Activated CD4-positive, alpha-beta T cell treated with anti-CD3 and anti-CD28 coated beads, Interleukin-2, amount 50 U/mL, for 48 hours (primary cell): ENCODE results near the gene PER3.

Experiments
- DNase-seq, 2 experiments: peaks; one replicate each; pipeline ENCODE4 v3.0.0-alpha.2; 2020

PER3 gene

DNA sequence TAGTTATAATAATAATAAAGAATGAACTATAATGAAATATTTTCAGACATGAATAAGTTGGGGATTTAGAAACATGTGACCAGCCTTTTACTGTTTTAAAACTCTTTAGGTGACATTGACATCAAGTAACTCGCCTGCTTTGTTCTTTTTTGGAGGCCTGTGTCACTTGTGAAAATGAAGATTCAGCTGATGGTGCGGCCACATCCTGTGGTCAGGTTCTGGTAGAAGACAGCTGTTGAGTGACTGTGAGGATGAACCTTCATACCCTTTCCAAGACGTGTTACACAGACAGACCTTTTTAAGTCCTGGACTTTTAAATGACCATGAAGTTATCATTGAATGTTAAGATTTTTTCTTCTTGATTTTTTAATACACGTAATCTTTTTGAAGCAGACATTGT, 58.4 kb downstream of the PER3 start:
- DNase-seq, result no peak

DNA sequence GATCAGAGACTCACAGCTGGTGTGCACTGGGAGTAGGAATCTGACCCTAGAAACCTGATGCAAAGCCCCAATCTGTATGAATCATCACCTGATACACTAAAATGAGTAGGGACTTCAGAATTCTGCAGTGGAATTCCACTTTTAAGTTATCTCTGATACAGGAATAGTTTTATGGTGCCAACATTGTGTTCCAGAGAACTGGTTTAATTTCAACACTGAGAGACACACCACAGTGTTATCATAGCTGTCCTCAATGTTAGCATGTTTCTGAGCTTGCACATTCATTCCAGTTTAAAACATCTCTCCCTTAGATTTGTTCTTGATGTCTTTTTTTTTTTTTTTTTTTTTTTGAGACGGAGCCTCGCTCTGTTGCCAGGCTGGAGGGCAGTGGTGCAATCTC, 61.7 kb downstream of the PER3 start:
- no peak for DNase-seq

- no peak for DNase-seq
Observed at GRCh38 chr1:7846656-7847055, 62.6 kb downstream of the PER3 start.

DNA sequence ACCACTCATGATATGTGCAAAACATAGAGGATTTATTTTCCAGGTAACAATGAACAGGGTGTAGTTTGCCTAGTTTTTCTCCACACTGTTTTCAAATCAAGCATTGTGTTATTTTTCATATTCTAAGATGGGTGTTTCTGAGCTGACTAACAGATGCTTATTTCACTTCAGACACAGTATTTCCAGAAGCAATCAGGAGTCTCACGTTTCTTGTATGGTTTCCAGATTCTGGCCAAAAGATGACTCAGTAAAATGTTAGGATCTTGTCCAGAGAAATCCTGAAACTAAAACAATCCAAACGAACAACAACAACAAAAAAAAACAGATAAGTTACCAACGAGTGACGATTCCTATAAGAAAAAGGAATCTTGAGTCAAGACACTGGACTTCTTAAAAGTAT, 63.5 kb downstream of the PER3 start:
- DNase-seq, result no peak

DNA sequence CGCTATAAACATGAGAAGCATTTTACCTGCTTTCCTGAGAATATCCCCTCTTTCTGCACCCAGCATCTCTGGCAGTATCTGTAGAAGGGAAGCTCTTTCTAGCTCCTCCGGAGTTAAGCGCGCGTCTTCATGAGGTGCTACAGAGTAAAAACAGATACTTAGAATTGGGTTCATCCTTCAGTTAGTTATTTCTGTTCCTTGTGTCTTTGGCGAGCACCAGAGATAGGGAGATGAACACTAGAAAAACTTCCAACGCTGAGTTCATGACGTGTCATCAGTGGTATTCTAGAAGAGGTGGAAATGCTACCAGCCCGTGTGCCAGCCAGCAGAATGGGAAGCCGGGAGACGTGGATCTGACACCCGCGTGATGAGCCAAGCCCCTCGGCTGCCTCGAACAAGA, 66.7 kb downstream of the PER3 start:
- DNase-seq, result no peak

GRCh38 chr1:7852804-7853683, 69.0 kb downstream of the PER3 start, which contains the start of gene UTS2:
TSS of gene UTS2 (minus strand) at chr1:7853065. CDS start at chr1:7853003, 62 bp downstream.
- no peak for DNase-seq

GRCh38 chr1:7853684-7854026, 69.6 kb downstream of the PER3 start:
- DNase-seq, result no peak

DNA sequence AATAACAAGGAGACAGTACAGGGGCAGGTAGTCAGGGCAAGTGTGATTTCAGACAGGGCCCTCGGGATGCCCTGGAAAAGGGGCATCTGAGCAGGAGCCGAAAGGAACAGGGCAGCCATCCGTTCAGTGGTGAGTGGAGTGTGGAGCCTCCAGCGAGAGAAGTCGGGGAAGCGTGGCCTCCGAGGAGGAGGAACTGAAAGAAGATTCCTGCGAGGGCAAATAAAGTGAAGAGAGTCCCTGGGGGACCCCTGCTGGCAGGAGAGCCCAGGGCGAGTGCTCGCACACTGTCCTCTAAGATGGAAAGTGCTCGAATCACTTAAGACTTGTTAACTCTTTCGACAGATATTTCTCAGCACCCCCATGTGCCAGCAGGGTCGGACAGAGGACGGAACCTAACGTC, 72.3 kb downstream of the PER3 start:
- no peak for DNase-seq

DNA sequence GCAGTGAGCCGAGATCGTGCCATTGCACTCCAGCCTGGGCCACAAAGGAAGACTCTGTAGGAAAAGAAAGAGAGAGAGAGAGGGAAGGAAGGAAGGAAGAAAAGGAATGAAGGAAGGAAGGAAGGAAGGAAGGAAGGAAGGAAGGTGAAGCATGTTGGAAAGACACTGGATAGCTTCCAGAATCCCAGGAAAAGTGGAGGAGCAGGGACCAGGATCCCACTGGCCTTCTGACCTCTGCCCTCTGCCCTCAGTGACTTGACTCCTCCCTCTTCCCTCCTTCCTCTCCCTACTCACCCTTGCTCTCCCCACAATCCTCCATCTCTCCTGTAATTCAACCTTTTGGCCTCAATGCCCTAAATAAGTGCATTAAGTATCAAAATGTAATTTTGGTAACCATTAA, 72.9 kb downstream of the PER3 start:
- DNase-seq, result no peak

DNA sequence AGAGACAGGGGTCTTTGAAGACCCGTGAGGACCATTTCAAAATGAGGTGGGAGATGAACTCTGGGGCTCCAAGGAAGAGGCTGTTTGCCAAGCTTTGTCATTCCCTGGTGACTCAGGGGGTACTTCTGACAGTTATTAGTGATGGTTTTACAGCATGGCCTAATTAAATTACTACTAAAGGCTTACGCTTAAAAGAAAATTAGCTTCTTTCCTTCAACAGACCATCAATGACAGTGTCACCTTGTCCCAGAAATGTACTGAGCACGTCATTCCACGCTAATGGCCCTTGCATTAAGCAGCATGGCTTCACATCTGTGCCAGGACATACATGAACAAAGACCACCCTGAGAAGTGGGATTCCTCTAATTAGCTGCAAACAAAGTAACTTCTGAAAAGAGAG, 73.9 kb downstream of the PER3 start:
- DNase-seq, result no peak

GRCh38 chr1:7859406-7859805, 75.3 kb downstream of the PER3 start:
- no peak for DNase-seq

GRCh38 chr1:7860130-7860529, 76.0 kb downstream of the PER3 start:
- no peak for DNase-seq

DNA sequence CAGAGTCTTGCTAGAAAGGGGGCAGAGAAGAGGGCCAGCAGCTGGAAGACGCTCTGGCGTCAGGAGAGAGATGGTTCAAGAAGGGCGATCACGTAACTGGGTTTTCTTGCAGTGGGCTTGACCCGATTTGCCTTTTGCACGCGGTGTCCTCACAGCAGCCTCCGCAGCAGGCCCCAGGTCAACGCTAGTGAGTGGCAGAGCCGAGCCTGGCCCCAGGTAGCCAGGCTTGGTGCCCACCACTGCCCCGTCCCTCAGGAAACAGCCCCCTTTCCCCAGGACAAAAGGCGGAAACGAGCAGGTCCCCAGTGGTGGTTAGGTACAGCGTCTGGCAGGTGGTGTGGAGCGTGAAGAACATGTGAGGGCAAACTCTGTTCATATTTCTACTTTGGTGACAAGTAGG, 77.4 kb downstream of the PER3 start:
- no peak for DNase-seq

- DNase-seq, result no peak
Observed at GRCh38 chr1:7862211-7863060, 78.3 kb downstream of the PER3 start.

DNA sequence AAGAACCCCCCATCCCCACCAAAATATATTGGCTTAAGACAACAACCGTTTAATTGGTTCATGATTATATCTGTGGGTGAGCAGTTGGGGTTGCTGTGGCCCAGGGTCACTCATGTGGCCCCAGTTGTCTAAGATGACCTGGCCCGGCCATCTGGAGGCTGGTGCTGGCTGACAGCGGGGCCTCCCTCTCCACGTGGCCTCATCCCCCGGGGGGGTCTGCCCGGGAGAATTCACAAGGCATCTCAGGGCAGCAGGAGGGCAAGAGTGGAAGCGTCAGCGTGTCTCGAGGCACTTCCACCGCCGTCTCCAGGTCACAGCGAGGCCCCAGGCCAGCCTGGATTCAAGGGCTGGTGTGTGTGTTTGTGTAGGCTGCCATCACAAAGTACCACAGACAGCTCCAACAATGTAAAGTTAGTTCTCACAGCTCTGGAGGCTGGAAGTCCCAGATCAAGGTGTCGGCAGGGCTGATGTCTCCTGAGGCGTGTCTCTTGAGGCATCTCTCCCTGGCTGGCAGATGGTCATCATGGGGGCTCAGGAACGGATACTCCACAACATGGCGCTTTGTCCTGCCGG, 79.8 kb downstream of the PER3 start:
- DNase-seq, result no peak

DNA sequence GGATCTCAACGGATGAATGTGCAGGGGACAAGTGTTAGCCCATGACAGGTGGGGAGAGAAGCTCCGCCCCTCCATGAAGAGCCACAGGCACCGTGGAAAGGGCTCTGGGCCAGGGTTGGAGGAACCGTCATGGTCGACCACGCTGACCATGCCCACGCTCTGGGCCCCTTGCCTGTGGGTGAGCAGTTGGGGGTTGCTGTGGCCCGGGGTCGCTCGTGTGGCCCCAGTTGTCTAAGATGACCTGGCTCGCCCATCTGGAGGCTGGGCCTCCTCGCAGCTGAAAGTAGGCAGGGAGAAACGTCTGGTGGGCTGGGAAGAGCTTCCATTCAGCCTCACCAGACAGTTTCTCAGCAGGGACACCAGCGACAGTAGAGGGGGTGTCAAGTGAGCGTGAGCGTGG, 81.9 kb downstream of the PER3 start:
- no peak for DNase-seq

- DNase-seq, result no peak
Observed at GRCh38 chr1:7868070-7868780, 84.1 kb downstream of the PER3 start.

DNA sequence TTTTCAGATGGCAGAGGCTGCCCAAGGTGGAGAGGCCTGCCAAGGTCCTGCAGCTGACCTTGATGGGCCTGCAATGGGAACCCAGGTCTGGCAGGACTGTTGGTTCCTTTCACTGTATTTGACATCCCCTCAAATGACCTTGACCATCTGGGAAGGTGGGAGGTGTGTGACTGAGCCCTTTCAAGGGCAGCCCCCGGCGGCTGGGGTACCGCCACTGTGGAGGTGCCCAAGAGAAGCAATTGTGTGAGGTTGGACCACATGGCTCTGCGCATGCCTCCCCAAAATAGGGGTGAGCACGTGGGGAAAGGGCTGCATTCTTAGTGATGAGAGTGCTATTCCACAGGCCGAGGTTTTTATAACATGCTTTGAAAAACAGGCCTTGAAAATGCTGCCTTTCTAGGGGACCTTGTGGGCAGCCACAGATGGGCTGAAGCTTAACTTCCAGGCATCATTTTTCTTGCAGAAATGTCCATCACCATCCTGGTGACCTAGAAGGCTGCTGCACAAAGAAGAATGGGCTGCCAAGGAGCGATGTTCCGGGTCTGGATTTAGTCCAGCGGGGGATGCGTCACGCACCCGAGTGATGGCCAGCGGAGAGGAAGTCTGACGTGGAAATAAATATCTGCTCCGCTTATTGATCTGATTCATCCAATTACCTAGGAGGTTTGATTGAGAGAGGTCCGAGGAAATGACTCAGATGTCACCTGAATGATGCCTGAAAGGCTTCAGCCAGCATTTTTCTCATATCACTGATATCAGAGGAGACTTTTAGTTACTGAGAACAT, 85.2 kb downstream of the PER3 start:
- no peak for DNase-seq

GRCh38 chr1:7871136-7871535, 87.0 kb downstream of the PER3 start:
- DNase-seq, result no peak

GRCh38 chr1:7873801-7874795, 90.0 kb downstream of the PER3 start:
- no peak for DNase-seq

DNA sequence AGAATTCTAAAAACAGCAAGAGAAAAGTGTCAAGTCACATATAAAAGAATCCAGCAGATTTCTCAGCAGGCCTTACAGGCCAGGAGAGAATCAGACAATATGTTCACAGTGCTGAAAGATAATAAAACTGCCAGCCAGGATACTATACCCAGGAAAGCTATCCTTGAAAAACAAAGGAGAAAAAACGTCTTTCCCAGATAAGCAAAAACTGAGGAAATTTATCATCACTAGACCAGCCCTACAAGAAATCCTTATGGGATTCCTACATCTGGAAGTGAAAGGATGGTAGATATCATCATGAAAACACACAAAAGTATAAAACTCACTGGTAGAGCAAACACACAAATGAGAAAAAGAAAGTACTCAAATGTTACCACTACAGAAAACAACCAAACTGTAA, 93.9 kb downstream of the PER3 start:
- DNase-seq, result no peak
